ENCODE data around the gene NR3C2. TPM values are rescaled to one million over a fixed set of nuclear protein-coding genes. Genes with fewer than 3 reads are reported as not detected.
"Not testable (repeated sequence)": the region's sequence is repeated elsewhere in the genome, so short reads cannot be mapped to it uniquely, and the experiment has no call there.

Gene NR3C2
- total RNA-seq, 1 donor from 2014 or later, result 10.9 TPM

DNA sequence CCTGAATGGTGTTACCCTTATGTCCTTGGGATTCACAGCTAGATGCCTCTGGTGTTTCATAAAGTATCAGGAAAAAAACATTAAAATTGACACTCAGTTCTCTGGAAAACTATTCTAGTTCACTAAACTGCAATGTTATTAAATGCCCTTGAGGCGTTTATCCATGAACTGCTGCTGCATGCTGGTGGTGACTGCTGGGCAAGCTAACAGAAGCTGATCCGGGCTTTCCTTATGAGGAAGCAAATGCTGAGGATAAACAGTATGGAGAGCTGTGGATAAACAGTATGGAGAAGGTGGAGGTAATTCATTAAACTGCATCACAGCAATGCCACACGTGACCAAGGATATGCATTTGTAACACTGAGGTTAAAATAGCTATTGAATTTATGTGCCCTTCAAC lies 227.0 kb downstream of the NR3C2 start:
- no peak for DNase-seq

DNA sequence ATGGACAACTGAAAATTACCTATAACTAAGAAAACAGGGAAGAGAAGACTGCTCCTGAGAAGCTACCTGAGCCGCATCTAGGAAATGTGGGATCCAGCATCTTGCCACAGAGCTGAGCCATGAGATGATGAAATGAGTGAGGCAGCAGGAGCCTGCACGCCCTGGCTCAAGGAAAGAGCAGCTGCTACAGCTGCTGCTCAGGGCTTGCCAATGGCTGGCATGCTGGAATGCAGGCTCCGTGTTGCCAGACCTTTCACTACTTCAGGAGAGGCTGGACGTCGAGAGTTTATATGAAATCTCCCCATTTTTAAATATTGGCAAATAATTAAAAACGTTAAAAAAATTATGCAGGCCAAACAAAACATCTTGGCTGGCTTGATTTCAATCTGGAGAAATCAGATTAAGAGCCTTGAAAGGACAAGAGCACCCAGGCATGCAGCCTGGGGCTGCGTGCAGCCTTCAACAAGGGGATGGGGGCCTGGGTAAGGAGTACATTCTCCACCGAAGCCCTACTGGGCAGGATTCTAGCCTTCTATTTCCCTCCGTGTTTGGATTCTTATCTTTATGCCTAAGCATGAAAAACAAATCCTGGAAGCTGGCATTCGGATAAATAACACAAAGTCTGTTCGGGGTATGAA lies 227.6 kb downstream of the NR3C2 start:
- no peak for DNase-seq

DNA sequence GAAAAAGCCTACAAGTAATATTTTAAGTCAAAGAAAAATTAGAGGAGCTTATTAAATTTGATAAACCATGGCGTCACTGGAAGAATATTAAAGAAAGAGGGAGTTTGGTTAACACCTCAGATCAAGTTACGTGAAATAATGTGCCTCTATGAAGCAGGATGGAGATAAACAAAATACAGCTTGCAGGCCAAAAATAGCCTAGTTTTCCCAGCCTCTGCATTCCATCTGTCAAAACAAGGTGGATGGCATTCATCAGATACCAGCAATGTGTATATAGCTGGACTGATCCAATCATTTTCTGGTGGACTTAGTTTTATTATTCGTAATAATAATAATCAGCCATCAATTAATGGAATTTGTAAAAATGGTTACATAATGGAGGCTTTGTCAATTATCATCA lies 230.7 kb downstream of the NR3C2 start:
- DNase-seq, result no peak

DNA sequence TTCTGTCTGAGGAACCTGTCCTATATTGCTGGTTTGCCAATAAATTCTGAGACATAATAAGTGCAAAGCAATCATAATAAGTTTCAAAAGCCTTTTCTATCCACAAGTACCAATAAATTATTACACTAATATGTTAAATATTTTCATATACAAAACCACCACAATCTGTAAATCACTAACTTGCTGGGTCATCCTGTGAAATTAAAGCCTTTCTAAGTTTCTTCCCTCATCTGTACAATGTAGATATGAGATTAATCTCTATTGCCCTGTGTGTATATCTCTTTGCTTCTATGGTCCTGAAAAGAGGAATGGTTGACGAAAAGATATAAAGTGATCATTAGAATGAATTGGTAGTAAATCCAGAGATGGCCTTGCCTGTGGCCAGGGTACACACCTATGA lies 231.6 kb downstream of the NR3C2 start:
- no peak for DNase-seq

DNA sequence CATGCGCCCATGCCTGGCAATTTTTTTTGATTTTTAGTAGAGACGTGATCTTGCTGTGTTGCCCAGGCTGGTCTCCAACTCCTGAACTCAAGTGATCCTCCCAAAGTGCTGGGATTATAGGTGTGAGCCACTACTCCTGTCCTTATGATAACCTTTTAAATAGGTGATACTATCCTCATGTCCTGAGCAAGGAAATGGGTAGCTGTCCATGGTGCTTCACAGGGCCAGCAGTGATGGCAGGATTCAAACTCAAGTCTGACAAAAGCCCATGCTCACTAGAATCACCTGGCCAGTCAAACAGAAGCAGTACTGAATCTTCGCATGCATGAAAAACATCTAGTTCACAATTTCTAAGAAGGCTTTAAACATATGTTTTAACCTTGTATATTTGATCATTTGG lies 235.1 kb downstream of the NR3C2 start:
- DNase-seq, result no peak

- DNase-seq, result no peak
These were observed 236.7 kb downstream of the NR3C2 start for GRCh38 chr4:148205476-148205875.

DNA sequence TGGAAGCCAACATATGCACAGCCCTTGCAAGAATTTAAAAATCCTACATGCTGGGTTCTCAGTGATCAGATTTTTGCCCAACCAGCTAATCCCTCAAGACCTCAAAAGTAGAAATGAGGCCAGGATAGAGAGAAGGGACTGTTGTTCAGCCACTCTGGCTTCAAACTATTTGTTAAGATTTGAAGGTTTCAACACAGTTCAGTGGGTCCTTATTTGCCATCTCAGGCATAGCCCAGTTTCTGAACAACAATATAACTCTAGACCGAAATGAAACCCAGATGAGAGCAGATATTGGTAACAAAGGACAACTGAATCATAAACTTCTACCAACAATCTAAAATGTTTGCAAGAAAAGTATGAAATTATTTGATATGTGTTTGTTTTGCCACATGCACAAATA lies 237.3 kb downstream of the NR3C2 start:
- no peak for DNase-seq

DNA sequence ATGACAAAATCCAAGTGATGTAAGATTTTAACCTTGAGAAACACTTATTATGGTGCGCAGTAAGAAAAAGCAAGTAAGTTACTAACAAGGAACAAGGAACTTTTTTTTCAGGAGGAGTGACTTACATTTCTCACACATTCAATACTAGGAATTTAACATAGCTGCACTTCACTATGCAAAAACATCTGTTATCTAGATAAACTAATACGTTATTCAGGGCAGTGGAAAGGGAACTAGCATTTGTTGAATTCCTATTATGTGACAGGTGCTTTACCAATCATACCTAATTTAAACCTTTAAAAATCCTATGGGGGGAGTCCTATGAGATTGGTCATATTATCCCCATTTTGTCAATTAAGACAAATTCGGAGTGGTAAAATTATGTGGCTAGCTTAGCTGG lies 238.0 kb downstream of the NR3C2 start:
- no peak for DNase-seq

- peak; percentile 42 for DNase-seq
These were observed 238.9 kb downstream of the NR3C2 start for GRCh38 chr4:148203056-148203898.

DNA sequence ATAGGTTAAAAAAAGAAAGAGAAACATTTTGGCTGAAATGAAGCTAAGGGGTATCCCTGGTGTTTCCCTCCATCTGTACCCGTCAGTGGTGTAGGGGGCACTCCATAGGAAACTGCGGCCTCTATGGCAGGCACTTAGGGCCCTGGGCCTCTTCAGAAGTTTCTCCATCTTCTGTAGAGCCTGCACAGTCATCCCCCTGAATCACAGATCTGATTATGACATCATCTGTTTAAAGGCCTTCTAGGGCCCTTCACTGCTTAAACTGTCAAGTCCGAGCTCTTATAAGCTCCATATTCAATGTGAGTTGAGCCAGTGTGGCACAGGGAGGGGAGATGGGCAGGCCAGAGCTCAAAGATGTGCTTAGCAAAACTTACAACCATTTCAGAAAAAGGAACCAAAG lies 241.3 kb downstream of the NR3C2 start:
- DNase-seq, result no peak

GRCh38 chr4:148196164-148196563 lies 246.1 kb downstream of the NR3C2 start:
- no peak for DNase-seq

DNA sequence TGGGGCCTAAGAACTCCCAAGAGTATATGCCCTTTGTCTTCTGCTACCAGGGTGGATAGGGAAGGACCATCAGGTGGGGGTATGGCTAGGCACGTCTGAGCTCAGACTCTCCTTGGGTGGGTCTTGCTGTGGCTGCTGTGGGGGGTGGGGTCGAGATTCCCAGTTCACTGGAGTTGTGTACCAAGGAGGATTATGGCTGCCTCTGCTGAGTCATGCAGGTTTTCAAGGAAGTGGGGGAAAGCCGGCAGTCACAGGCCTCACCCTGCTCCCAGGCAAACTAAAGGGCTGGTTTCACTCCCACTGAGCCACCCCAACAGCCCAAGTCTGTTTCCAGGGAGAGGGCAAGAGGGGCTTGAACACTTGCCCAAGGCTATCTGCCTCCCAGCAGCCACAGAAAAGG lies 249.7 kb downstream of the NR3C2 start:
- no peak for DNase-seq

DNA sequence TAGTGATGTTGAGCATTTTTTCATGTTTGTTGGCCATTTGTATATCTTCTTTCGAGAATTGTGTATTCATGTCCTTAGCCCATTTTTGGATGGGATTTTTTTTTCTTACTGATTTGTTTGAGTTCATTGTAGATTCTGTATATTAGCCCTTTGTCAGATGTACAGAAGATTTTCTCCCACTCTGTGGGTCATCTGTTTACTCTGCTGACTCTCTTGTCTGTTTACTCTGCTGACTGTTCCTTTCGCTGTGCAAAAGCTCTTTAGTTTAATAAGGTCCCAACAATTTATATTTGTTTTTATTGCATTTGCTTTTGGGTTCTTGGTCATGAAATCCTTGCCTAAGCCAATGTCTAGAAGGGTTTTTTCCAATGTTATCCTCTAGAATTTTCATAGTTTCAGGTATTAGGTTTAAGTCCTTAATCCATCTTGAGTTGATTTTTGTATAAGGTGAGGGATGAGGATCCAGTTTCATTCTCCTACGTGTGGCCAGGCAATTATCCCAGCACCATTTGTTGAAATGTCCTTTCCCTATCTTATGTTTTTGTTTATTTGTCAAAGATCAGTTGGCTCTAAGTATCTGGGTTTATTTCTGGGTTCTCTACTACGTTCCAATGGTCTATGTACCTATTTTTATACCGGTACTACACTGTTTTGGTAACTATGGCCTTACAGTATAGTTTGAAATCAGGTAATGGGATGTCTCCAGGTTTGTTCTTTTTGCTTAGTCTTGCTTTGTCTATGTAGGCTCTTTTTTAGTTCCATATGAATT lies 254.6 kb downstream of the NR3C2 start:
- not testable (repeated sequence) for DNase-seq

DNA sequence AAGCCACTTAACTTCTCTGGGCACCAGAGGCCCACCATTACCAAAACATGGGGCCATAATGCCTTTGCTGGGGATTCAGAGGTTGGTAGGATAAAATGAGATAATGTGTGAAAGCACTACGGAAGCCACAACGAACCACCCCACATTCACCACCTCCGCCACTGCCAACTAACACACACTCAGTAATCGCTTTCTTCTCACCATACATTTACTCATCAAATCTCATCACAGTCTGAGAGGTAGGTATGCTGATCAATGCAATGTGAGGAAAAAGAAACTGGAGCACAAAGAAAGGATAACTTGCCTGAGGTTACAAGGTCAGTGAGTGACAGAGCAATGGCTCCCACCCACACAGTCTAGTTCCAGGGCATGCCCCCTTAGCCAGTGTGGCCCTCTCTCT lies 257.3 kb downstream of the NR3C2 start:
- no peak for DNase-seq

GRCh38 chr4:148182230-148182911 lies 259.8 kb downstream of the NR3C2 start:
- DNase-seq, result no peak

DNA sequence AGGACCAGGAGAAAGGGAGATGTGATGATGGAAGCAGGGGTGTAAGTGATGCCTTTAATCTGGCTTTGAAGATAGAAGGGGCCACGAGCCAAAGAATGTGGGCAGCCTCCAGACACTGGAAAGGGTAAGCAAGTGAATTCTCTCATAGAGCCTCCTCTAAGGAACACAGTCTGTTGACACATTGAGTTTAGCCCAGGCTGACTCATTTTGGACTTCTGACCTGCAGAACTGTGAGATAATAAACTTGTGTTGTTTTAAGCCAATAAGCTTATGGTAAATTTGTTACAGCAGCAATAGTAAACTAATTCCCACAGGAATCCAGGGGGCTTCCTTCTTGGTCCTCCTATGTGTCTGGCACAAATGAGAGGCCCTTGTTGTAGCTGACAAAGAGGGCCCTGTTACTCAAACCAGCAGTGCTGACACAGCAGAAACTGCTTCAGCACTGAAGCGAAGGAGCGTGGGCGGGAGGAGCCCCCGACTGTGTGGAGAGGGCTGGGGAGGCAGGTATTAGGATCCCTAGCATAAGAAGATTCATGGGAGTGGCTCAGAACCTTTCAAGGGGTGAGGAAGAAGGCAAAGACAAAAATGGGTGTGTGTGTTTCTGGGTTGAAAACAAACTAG lies 268.7 kb downstream of the NR3C2 start:
- no peak for DNase-seq

- DNase-seq, result no peak
These were observed 270.6 kb downstream of the NR3C2 start for GRCh38 chr4:148171596-148171995.

GRCh38 chr4:148170408-148171365 lies 271.5 kb downstream of the NR3C2 start:
- no peak for DNase-seq

DNA sequence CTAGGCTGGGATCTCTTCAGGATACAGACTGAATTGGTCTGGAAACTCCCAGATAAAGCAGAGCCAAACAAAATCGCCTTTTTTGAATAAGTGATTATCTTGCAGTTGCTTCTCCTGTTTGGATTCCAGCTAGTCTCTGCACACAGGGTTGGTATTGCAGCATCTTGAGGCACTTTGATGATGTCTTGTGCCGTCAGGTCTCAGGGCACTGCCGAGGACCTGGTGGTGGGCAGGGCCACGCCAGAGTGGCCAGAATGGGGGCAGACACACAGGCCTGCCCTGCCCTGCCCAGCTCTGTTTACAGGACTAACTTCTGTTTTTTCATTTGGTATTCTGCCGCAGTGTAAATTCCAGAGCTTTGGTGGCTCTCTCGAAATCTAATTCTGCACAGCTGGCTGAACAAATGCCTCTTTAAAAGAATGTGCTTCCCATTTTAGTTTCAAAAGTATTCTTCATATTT lies 276.1 kb downstream of the NR3C2 start:
- DNase-seq, result no peak

GRCh38 chr4:148164557-148164956 lies 277.7 kb downstream of the NR3C2 start:
- no peak for DNase-seq

DNA sequence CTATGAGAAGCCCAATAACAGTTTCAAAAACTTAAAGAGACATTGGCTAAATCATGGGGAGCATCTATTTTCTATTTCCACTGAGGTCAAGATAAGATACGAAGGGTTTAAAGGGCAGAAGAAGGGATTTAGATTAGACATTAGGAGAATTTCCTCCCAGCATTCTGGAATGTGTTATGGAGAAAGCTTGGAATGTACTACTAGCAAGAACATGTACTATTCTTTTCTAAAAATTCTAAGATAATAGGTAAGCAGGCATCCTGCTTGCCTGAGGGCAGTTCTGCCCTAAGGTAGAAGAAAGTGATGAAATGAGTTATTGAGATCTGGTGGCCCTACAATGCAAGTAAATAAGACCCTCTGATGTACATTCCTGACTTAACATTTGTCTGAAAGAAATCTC lies 279.2 kb downstream of the NR3C2 start:
- DNase-seq, result no peak
